Measurements from ENCODE around the gene PARD3.

PARD3 gene

GRCh38 chr10:34523017-34523767 lies 291.9 kb downstream of the PARD3 start:
- DNase-seq: no peak

GRCh38 chr10:34522546-34522945 lies 292.6 kb downstream of the PARD3 start:
- DNase-seq: peak; percentile 35

DNA sequence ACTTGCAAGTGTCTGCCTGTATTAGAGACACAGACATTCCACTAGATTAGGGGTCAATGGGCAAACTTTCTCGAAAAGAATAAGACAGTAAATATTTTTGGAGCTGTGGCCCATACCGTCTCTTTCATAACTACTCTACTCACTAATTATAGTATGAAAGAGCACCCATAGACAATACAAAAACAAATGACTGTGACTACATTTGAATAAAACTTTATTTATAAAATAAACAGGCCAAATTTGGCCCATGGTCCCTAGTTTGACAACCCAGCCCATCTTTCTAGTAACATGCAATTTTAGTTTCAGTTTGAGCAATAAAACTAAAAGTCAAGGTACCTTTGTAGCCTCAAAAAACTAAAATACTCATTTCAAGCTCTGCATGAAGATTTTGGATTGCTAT lies 294.6 kb downstream of the PARD3 start:
- DNase-seq: no peak

GRCh38 chr10:34520084-34520483 lies 295.0 kb downstream of the PARD3 start:
- DNase-seq: no peak

GRCh38 chr10:34514290-34514689 lies 300.8 kb downstream of the PARD3 start:
- no peak for DNase-seq

DNA sequence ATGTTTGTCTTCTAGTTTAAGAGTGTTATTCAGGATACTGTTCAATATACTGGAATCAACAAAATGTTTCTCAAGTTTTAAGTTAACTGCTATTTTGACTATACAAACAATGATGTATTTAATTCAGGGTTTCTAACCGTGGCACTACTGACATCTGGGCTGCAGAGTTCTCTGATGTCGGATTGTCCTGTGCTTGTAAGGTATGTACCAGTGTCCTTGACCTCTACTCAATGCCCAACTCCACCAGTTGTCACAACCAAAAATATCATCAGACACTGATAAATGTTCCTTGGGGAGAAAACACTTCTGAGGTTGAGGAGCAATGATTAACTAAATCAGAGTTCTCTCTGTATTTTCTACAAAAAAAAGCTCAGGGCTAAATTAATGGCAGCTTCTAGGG lies 301.5 kb downstream of the PARD3 start:
- DNase-seq: no peak

- DNase-seq: no peak
These were observed 307.9 kb downstream of the PARD3 start for GRCh38 chr10:34507217-34507616.

- DNase-seq: no peak
These were observed 308.3 kb downstream of the PARD3 start for GRCh38 chr10:34506786-34507185.

- no peak for DNase-seq
These were observed 309.8 kb downstream of the PARD3 start for GRCh38 chr10:34505338-34505737.

DNA sequence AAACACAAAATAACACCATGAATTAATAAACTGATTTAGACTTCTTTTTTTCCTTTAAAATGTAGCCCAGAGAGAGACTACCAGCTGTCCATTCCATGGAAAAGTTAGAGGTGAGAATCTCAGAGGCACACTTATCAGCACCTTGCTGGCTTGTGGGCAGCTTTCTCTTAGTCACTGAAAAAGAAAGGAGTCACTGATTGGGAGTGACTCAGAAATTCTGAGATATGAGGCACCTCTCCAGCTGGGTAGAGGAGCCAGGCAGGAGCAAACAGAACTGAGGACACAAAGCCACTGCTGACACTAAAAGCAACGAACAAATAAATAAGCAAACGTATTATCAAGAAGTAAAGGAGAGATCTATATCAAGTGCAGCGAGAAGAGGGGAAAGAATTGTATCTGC lies 310.6 kb downstream of the PARD3 start:
- DNase-seq: no peak

DNA sequence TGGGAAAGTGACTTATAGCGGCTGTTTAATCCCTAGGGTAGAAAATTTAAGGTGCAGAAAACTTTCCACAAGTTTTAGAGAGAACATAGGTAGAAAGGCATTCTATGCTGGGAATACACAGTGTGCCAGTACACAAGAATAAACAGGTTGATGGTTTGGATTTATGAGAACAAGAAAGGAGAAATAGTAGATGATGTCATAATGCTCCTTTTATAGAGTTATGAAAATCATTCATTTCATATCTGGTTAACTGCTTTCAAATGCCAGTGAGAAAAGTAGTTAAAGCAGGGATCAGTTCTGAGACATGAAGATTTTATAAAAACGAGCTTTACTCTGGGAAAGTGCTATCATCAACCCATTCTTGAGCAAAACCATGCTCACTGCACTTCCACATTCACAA lies 311.4 kb downstream of the PARD3 start:
- DNase-seq: no peak

GRCh38 chr10:34499612-34500279 lies 315.4 kb downstream of the PARD3 start:
- no peak for DNase-seq

- DNase-seq: no peak
These were observed 316.3 kb downstream of the PARD3 start for GRCh38 chr10:34498821-34499220.

DNA sequence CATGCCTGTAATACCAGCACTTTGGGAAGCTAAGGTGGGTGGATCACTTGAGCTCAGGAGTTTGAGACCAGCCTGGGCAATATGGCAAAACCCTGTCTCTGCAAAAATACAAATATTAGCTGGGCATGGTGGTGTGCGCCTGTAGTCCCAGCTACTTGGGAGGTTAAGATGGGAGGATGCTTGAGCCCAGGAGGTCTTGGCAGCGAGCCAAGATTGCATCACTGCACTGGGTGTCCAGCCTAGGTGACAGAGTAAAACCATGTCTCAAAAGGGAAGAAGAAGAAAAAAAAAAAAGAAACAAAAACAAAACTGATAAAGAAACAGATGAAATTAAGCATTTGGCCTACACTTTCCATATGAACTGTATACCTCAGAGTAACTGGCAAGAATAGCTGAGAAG lies 319.2 kb downstream of the PARD3 start:
- DNase-seq: no peak

DNA sequence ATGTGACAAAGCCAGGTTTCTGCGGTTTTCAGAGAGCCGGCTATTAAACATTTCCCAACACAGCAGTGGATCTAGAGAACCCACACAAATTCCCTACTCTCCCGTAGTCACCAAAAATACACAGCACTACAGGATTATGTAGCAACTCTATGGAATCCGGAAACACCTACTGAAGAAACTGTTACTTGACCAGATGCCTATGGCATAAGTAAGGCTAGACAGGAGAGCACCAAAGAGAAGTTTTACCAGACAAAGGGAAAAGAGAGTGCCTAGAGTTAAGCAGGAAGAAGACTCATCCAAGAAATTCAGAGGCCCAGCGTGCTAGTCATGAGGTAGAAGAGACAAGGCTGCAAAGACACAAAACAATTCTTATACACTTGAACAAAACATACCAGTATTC lies 321.1 kb downstream of the PARD3 start:
- no peak for DNase-seq

DNA sequence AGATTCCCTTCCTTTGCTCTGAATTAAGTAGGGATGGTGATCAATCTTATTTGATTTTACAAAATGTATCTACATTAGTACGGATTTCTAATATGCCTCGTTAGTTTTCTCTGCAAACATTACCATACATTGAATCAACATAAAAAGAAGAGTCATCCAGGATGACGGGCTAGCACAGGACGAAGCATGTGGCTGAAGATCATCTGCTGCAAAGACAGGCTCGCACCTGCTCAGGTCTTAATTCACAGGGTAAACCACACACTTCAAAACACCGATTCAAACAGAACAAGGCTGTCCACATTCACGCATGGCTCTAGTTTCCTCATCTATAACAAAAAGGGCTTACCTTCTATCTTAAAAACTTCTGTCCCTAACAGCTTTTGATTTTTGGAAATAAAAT lies 323.0 kb downstream of the PARD3 start:
- no peak for DNase-seq

GRCh38 chr10:34491678-34492077 lies 323.4 kb downstream of the PARD3 start:
- no peak for DNase-seq

DNA sequence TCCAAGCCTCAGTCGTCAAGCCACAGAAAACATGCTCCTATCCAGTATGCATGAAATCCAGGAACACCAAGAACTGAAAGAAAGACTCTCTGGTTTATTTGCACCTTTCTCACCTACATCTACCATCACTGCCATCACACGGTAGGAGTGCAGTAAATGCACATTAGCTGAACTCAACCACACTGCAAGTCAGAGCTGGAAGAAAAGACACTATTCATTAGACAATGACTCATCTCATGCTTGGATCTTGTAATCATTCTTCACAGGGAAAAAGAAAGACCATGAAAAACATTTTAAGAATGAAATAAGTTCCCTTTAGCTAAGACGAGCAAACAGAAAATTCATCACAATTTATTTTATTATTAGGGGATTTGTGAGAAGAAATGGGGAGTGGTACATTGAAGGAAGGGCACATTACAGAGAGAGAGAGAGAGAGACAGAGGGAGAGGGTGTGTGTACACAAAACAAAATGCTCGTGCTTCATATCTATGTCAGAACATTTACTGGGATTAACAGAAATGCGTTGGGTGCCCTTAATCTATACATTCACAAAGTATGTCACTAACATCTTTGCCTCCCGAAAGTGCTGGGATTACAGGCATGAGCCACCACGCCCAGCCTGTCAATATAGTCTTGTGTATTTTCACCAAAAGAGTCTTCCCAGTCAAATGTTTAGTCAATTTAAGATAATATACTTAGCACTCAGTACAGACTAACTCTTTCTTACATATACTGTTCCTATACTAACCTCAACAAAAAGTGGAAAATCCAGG lies 324.9 kb downstream of the PARD3 start:
- no peak for DNase-seq

DNA sequence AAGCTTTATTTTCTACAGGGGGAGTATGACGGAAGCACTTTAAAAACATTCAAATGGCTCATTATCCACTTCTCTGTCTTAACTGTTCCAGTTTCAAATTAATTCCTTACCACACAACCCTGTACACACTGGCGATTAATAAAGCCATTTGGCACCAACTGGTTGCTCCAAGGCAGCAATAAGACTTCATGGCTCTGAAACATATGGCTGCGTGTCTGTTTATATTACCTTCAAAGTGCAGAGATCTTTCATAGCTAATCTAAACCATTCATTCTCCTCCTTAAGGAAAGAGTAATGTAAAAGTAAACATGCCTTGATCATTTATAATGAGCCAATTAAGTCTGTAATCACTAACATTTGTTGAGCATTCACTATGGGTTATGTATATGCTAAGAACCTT lies 325.7 kb downstream of the PARD3 start:
- no peak for DNase-seq

GRCh38 chr10:34488476-34489130 lies 326.5 kb downstream of the PARD3 start:
- no peak for DNase-seq

DNA sequence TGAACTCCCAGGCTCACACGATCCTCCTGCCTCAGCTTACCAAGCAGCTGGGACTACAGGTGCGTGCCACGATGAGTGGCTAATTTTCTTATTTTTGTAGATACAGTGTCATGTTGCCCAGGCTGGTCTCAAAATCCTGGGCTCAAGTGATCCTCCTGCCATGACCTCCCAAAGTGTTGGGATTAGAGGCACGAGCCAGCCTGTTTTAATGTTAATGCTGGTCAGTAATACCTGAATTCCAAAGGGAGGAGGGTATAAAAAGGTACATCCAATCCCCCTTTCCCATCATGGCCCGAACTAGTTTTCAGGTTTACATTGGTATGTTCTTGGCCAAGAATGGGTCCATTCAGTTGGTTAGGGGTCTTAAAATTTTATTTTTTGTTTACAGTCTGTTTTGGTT lies 329.1 kb downstream of the PARD3 start:
- DNase-seq: no peak

DNA sequence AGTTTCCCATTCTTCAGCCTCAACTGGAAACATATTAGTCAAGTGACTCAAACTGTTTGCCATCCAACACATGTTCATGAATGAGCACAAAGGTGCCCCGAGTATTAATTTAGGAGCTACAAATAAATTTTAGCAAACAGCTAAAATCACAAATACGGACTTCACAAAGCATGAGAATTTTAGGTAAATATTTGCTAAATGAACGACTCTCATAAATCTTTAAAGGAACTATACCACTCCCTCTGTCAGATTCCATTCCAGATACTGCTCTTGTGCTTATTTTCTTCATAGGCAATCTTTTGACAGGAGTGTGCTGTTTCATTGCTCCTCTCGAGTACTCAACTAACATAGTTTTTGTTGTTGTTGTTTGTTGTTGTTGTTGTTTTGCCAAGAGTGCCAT lies 330.9 kb downstream of the PARD3 start:
- no peak for DNase-seq

DNA sequence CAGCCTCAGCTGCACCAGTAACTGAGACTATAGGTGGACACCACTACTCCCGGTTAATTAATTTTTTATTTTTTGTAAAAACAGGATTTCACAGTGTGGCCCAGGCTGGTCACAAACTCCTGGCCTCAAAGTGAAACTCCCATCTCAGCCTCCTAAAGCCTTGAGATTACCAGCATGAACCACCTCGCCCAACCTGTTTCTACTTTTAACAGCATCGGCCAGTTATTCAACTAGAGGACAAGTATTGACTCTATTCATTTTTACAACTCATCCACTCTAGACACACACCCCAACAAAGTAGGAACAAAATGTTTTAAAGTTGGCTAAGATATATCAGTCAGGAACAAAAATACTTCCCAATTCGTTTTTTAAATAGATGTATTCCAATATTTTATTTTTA lies 334.8 kb downstream of the PARD3 start:
- no peak for DNase-seq

Data from suppressor macrophage treated with lipopolysaccharide for 4 hours (primary cell).